IMR-90 (cell line): Measurements from ENCODE around the gene LGALSL.

Source experiments
- BHLHE40 ChIP-seq: fragments of 150-350 bp; IDR thresholded peaks from 2 replicates; pipeline ENCODE4 v1.6.1; 2016; ENCODE audit warnings: mild to moderate bottlenecking, low read depth, low read length
- FOS ChIP-seq: fragments of 150-350 bp; IDR thresholded peaks from 2 replicates; pipeline ENCODE4 v1.6.1; 2016; ENCODE audit warnings: low read depth, low read length
- POLR2A ChIP-seq: IDR thresholded peaks from 2 replicates; pipeline ENCODE4 v1.6.1; 2012; ENCODE audit warnings: mild to moderate bottlenecking, low read depth, low read length
- TF ChIP-seq, protein P1 (sequence below): conservative IDR thresholded peaks from 2 replicates; pipeline ENCODE4 v1.5.1; 2012; ENCODE audit warnings: mild to moderate bottlenecking, low read depth, low read length, improper control_type of control experiment

DNA sequence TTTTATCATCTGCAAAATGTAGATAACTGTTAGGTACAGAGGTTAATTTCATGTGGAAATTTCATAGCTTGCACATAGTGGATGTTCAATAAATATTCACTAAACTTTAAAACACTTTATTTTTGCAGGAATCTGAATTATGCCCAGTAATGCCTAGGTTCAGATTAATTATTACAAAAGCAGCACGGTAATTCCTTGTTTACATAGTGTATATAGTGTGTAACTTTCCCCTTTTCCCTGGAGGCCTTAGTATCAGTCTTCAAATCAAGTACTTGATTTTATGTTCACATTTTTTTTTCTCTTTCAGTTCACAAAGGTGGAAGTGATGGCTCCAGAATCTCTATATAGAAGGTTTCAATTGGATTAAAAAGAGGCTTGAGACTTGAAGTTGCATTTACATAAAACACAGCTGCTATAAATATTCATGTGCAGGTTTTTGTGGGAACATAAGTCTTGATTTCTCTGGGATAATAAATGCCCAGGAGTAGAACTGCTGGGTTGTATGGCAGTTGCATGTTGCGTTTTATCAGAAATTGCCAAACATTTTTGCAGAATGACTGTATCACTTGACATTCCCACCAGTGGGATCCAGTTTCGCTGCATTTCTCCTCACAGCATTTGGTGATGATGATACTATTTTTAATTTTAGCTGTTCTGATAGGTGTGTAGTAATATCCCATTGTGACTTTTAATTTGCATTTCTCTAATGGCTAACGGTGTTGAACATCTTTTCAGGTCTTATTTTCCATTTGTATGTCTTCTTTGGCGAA lies 27.6 kb upstream of the LGALSL start:
- TF ChIP-seq, protein P1, sequence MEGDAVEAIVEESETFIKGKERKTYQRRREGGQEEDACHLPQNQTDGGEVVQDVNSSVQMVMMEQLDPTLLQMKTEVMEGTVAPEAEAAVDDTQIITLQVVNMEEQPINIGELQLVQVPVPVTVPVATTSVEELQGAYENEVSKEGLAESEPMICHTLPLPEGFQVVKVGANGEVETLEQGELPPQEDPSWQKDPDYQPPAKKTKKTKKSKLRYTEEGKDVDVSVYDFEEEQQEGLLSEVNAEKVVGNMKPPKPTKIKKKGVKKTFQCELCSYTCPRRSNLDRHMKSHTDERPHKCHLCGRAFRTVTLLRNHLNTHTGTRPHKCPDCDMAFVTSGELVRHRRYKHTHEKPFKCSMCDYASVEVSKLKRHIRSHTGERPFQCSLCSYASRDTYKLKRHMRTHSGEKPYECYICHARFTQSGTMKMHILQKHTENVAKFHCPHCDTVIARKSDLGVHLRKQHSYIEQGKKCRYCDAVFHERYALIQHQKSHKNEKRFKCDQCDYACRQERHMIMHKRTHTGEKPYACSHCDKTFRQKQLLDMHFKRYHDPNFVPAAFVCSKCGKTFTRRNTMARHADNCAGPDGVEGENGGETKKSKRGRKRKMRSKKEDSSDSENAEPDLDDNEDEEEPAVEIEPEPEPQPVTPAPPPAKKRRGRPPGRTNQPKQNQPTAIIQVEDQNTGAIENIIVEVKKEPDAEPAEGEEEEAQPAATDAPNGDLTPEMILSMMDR = no peak
- no peak for TF ChIP-seq FOS
- no peak for TF ChIP-seq BHLHE40
- TF ChIP-seq POLR2A = no peak
